GM12878 (cell line): ENCODE measurements around the gene DDIT3. TPM values are rescaled to one million over a fixed set of nuclear protein-coding genes. Genes with fewer than 3 reads are reported as not detected.

ENCODE experiments used
- ATAC-seq: fragments of 200-7000 bp; cut with Tn5 transposase; 3 replicates; pipeline ENCODE4 v1.9.1; 2020; ENCODE audit warnings: mild to moderate bottlenecking, moderate library complexity
- BruUV-seq: library from RNA; stranded (reverse); fragments of 400-500 nt; replicated peaks from 2 replicates; lab custom pipeline; 2021; lab: Mats Ljungman, UMichigan
- CTCF ChIA-PET: fragments of 300-600 bp; sonication (Branson Sonifier 250); formaldehyde crosslinking; extraction: SDS; loops from one replicate; lab custom pipeline; 2021; ENCODE audit warnings: inconsistent platforms; lab: Yijun Ruan, JAX
- POLR2A ChIA-PET: fragments of 350-600 bp; formaldehyde crosslinking; extraction: SDS; loops from one replicate; lab custom pipeline; 2021; ENCODE audit warnings: inconsistent platforms; lab: Charles Lee
- RAD21 ChIA-PET: fragments of 300-600 bp; sonication (Branson Sonifier 250); formaldehyde crosslinking; loops from one replicate; lab custom pipeline; 2023; ENCODE audit warnings: antibody characterized with exemption; ENCODE audit not compliant: unreplicated experiment; lab: Charles Lee
- SMC1A ChIA-PET: fragments of 300-600 bp; sonication (Branson Sonifier 250); formaldehyde crosslinking; loops from one replicate; lab custom pipeline; 2023; ENCODE audit not compliant: unreplicated experiment, uncharacterized antibody; lab: Charles Lee
- DNase-seq: peaks from one replicate; pipeline ENCODE4 v3.0.0-alpha.2; 2011; ENCODE audit warnings: low read depth, low spot score
- FAIRE-seq: peaks from 3 replicates; lab custom pipeline; 2011; peaks lifted over from hg19 to GRCh38; lab: Jason Lieb, UNC
- H2AFZ ChIP-seq: 2 replicates; pipeline ENCODE4 v1.6.0; 2011; ENCODE audit warnings: low read depth, low read length, control low read depth; ENCODE audit not compliant: control insufficient read depth
- H3K27ac ChIP-seq: 2 replicates; pipeline ENCODE4 v1.5.1; 2011; ENCODE audit warnings: control low read depth; ENCODE audit not compliant: control insufficient read depth, insufficient read depth
- H3K27me3 ChIP-seq, 2 experiments: replicated peaks in 1 of 2; 2 replicates each; pipeline versions ENCODE4 v1.6.0 to v1.6.1; 2011; ENCODE audit warnings: low read length in 1 of 2; ENCODE audit not compliant: control insufficient read depth in 2 of 2, insufficient read depth in 2 of 2
- H3K36me3 ChIP-seq, 2 experiments: 2 replicates each; pipeline ENCODE4 v1.5.1; 2011; ENCODE audit warnings: low read length in 1 of 2; ENCODE audit not compliant: control insufficient read depth in 2 of 2, insufficient read depth in 2 of 2
- H3K4me1 ChIP-seq: 2 replicates; pipeline ENCODE4 v1.6.1; 2011; ENCODE audit warnings: mild to moderate bottlenecking, low read length, moderate library complexity, mixed read lengths; ENCODE audit not compliant: control insufficient read depth, insufficient read depth
- H3K4me2 ChIP-seq: 2 replicates; pipeline ENCODE4 v1.6.0; 2011; ENCODE audit warnings: control low read depth; ENCODE audit not compliant: control insufficient read depth, insufficient read depth
- H3K4me3 ChIP-seq: fragments of 200-600 bp; sonication (generic); 2 replicates; pipeline ENCODE4 v1.5.1; 2016
- H3K79me2 ChIP-seq: 2 replicates; pipeline ENCODE4 v1.6.0; 2011; ENCODE audit warnings: low read length; ENCODE audit not compliant: control insufficient read depth, insufficient read depth
- H3K9ac ChIP-seq: 2 replicates; pipeline ENCODE4 v1.8.0; 2011; ENCODE audit warnings: low read length, control low read depth, mixed read lengths; ENCODE audit not compliant: control insufficient read depth, insufficient read depth
- H3K9me3 ChIP-seq: replicated peaks from 3 replicates; pipeline ENCODE4 v1.5.1; 2011; ENCODE audit warnings: mild to moderate bottlenecking, low read length; ENCODE audit not compliant: control insufficient read depth, insufficient read depth
- H4K20me1 ChIP-seq: 2 replicates; pipeline ENCODE4 v1.6.0; 2011; ENCODE audit not compliant: control insufficient read depth, insufficient read depth
- BRCA1 ChIP-seq: IDR thresholded peaks from 2 replicates; pipeline ENCODE4 v1.6.1; 2011; ENCODE audit warnings: low read depth, low read length, improper control_type of control experiment
- CHD2 ChIP-seq: IDR thresholded peaks from 2 replicates; pipeline ENCODE4 v1.6.1; 2011; ENCODE audit warnings: low read depth, low read length, improper control_type of control experiment, borderline replicate concordance
- ESRRA ChIP-seq: IDR thresholded peaks from 2 replicates; pipeline ENCODE4 v1.6.1; 2012; ENCODE audit warnings: mild to moderate bottlenecking, low read length, improper control_type of control experiment
- RB1 ChIP-seq: fragments of 450-650 bp; formaldehyde crosslinking; IDR thresholded peaks from 2 replicates; pipeline ENCODE4 v1.6.1; 2017; ENCODE audit warnings: mild to moderate bottlenecking, borderline replicate concordance
- SMAD1 ChIP-seq: fragments of 450-650 bp; IDR thresholded peaks from 2 replicates; pipeline ENCODE4 v1.6.1; 2018; ENCODE audit warnings: mild to moderate bottlenecking, low read depth; ENCODE audit not compliant: partially characterized antibody
- SP1 ChIP-seq: IDR thresholded peaks from one replicate; pipeline ENCODE4 v1.6.1; 2011; ENCODE audit warnings: low read depth, low read length
- TBL1XR1 ChIP-seq: IDR thresholded peaks from 2 replicates; pipeline ENCODE4 v1.6.1; 2012; ENCODE audit warnings: low read depth, low read length, improper control_type of control experiment
- YBX1 ChIP-seq: fragments of 450-650 bp; IDR thresholded peaks from 2 replicates; pipeline ENCODE4 v1.6.1; 2016; ENCODE audit warnings: antibody characterized with exemption
- ZNF384 ChIP-seq: IDR thresholded peaks from 2 replicates; pipeline ENCODE4 v1.6.1; 2012; ENCODE audit warnings: low read depth, mild to moderate bottlenecking, low read length, improper control_type of control experiment, borderline replicate concordance
- WGBS: methylation state at CpG from one replicate; pipeline ENCODE4 v1.1.6; 2016; ENCODE audit warnings: low lambda C conversion rate; ENCODE audit not compliant: insufficient replicate concordance, insufficient coverage; ENCODE audit errors: missing lambda C conversion rate; 5-methylcytosine and 5-hydroxymethylcytosine counted together
- in situ Hi-C: fragments of 300-500 bp; cut with MboI; formaldehyde crosslinking; loops from 9 replicates; pipeline ENCODE4 v1.14.3; 2018; ENCODE audit warnings: mixed read lengths
- intact Hi-C: fragments of 100-400 bp; cut with micrococcal nuclease; formaldehyde crosslinking; loops from one replicate; pipeline ENCODE4 v1.14.2; 2022; ENCODE audit not compliant: unreplicated experiment
- polyA plus RNA-seq, 11 experiments: library from polyadenylated mRNA; depleted of rRNA in 4 of 11; unstranded in 6 of 11; stranded (reverse) in 5 of 11; fragments of >200 nt; fragmentation: Nextera tagmentation in 4 of 11; fragmentation: Illumina TruSeq in 1 of 11; extraction: Ambion mirVana in 4 of 11; extraction: Trizol in 1 of 11; gene quantifications; 1 replicate in 1 of 11; 2 replicates in 10 of 11; pipeline versions ENCODE4 v1.2.1 to v1.2.3, GENCODE V29; 2011 to 2016; ENCODE audit warnings: inconsistent platforms in 2 of 11, missing spikeins in 2 of 11, low read depth in 1 of 11
- total RNA-seq, 4 experiments: library from RNA; depleted of rRNA in 3 of 4; stranded (reverse); fragments of >200 nt in 3 of 4; fragmentation: Illumina TruSeq in 1 of 4; extraction: Trizol in 1 of 4; gene quantifications; 2 replicates each; pipeline versions ENCODE4 v1.2.1 to v1.2.3, GENCODE V29; 2013 to 2021

The DDIT3 gene
- total and polyA plus RNA-seq, 10 of the 15 experiments (the other 5 are each of a cell fraction or from before 2014, with no cell fraction given), result 9.2 to 28.9 (median 15.5) TPM

DNA sequence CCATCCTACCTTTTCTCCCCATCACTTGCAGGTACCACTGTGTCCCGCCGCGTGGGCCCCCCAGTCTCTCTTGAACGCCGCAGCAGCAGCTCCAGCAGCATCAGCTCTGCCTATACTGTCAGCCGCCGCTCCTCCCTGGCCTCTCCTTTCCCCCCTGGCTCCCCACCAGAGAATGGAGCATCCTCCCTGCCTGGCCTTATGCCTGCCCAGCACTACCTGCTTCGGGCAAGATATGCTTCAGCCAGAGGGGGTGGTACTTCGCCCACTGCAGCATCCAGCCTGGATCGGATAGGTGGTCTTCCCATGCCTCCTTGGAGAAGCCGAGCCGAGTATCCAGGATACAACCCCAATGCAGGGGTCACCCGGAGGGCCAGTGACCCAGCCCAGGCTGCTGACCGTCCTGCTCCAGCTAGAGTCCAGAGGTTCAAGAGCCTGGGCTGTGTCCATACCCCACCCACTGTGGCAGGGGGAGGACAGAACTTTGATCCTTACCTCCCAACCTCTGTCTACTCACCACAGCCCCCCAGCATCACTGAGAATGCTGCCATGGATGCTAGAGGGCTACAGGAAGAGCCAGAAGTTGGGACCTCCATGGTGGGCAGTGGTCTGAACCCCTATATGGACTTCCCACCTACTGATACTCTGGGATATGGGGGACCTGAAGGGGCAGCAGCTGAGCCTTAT is 49.9 kb downstream of the DDIT3 start:
- DNase-seq (no peak), FAIRE-seq (no peak), ATAC-seq (no peak)
- Histone ChIP-seq H2AFZ (no peak overlapping the region), H4K20me1 (no peaks in the 10 kb centered on the region), H3K36me3 (peaks cover 1 to 33% of the 10 kb centered on the region in 2 experiments), H3K27me3 (no peaks in the 10 kb centered on the region), H3K4me1 (peaks cover 8% of the 10 kb centered on the region), H3K4me3 (no peak overlapping the region), H3K27ac (no peak overlapping the region), H3K4me2 (no peak overlapping the region), H3K9me3 (no peaks in the 10 kb centered on the region), H3K79me2 (peaks cover 10% of the 10 kb centered on the region), H3K9ac (no peak overlapping the region)
- no TSS peak for BruUV-seq
- intact Hi-C loops, result loop anchor here (10.0 kb wide), 1 partner anchor 284 kb away; the partner anchor contains the start of genes CDK4 and MARCHF9
- in situ Hi-C loops, result no loop called here
- TF ChIP-seq TBL1XR1 (no peak), ESRRA (no peak), YBX1 (no peak), SP1 (no peak), SMAD1 (no peak), CHD2 (no peak), BRCA1 (no peak), ZNF384 (no peak), RB1 (no peak)
- ChIA-PET SMC1A (no interaction called here), CTCF (interaction anchor here (1.5 to 2.0 kb wide), 4 partner anchors 10 to 17 kb away, joined by 3 to 6 read pairs (median 5); partner anchors contain the start of genes ARHGAP9, GLI1 and INHBE), POLR2A (interaction anchor here (0.5 kb wide), 1 partner anchor 43 kb away, joined by 3 read pairs; no protein-coding TSS in a partner anchor), RAD21 (interaction anchor here (1.4 kb wide), 1 partner anchor 11 kb away, joined by 3 read pairs; no protein-coding TSS in a partner anchor)
- WGBS, result over 99% methylated on average over 14 of the region's 14 CpGs
